Fibroblast of skin of abdomen (primary cell): ENCODE results near the gene HCRTR2. TPM values are rescaled to one million over a fixed set of nuclear protein-coding genes. Genes with fewer than 3 reads are reported as not detected.
"Not testable (repeated sequence)": the region's sequence is repeated elsewhere in the genome, so short reads cannot be mapped to it uniquely, and the experiment has no call there.

Experiments
- DNase-seq: peaks from one replicate; pipeline ENCODE4 v3.0.0-alpha.2; 2013
- polyA plus RNA-seq, 2 experiments: library from polyadenylated mRNA; unstranded; fragments of 120-200 nt; gene quantifications; one replicate each; pipeline ENCODE4 v1.2.1, GENCODE V29; 2013; ENCODE audit not compliant: insufficient read length in 2 of 2

HCRTR2 gene
- polyA plus RNA-seq (2013, experiment 1 of 2; ENCODE audit: insufficient read length), result 0.18 TPM
- 0.12 TPM for polyA plus RNA-seq (2013, experiment 2 of 2; ENCODE audit: insufficient read length)

GRCh38 chr6:55174211-55175026 lies at the start of gene HCRTR2:
HCRTR2 (plus strand) TSS chr6:55174515; CDS start chr6:55174588, 73 bp downstream.
- DNase-seq, result peak; percentile 14

- no peak for DNase-seq
Measured at GRCh38 chr6:55130806-55131324, 43.5 kb upstream of the HCRTR2 start.

GRCh38 chr6:55131616-55132015 lies 42.7 kb upstream of the HCRTR2 start:
- peak; percentile 37 for DNase-seq

GRCh38 chr6:55136916-55137315 lies 37.4 kb upstream of the HCRTR2 start:
- peak; percentile 78 for DNase-seq

GRCh38 chr6:55137929-55138693 lies 36.2 kb upstream of the HCRTR2 start:
- DNase-seq, result no peak

- peak; percentile 35 for DNase-seq
Measured at GRCh38 chr6:55141611-55142010, 32.7 kb upstream of the HCRTR2 start.

GRCh38 chr6:55142610-55143009 lies 31.7 kb upstream of the HCRTR2 start:
- no peak for DNase-seq

- DNase-seq, result no peak
Measured at GRCh38 chr6:55153284-55153683, 21.0 kb upstream of the HCRTR2 start.

- DNase-seq, result not testable (repeated sequence)
Measured at GRCh38 chr6:55158784-55159183, 15.5 kb upstream of the HCRTR2 start.

GRCh38 chr6:55167860-55168259 lies 6.5 kb upstream of the HCRTR2 start:
- DNase-seq, result no peak

- no peak for DNase-seq
Measured at GRCh38 chr6:55175078-55176049, 1.0 kb downstream of the HCRTR2 start.

- DNase-seq, result peak; percentile 22
Measured at GRCh38 chr6:55176958-55177357, 2.6 kb downstream of the HCRTR2 start.

- no peak for DNase-seq
Measured at GRCh38 chr6:55180258-55180657, 5.9 kb downstream of the HCRTR2 start.

- peak; percentile 18 for DNase-seq
Measured at GRCh38 chr6:55182016-55182650, 7.8 kb downstream of the HCRTR2 start.

- DNase-seq, result peak; percentile 3
Measured at GRCh38 chr6:55184782-55185530, 10.6 kb downstream of the HCRTR2 start.

- DNase-seq, result no peak
Measured at GRCh38 chr6:55198715-55199114, 24.4 kb downstream of the HCRTR2 start.

- DNase-seq, result no peak
Measured at GRCh38 chr6:55199239-55199638, 24.9 kb downstream of the HCRTR2 start.

GRCh38 chr6:55208478-55209458 lies 34.5 kb downstream of the HCRTR2 start:
- peak; percentile 11 for DNase-seq

- DNase-seq, result no peak
Measured at GRCh38 chr6:55210952-55211351, 36.6 kb downstream of the HCRTR2 start.
